Activated B cell treated with CpG ODN at 0.5 μM for 24 hours (primary cell): ENCODE measurements around the gene PKHD1. TPM values are rescaled to one million over a fixed set of nuclear protein-coding genes. Genes with fewer than 3 reads are reported as not detected.

ENCODE experiments used
- ATAC-seq: fragments of 200-7000 bp; cut with Tn5 transposase; one replicate; pipeline ENCODE4 v1.10.0; 2021; ENCODE audit warnings: low read depth, mild to moderate bottlenecking, moderate library complexity
- CTCF ChIA-PET: fragments of 350-600 bp; sonication (Branson Sonifier 250); formaldehyde crosslinking; loops from one replicate; lab custom pipeline; 2021; ENCODE audit warnings: antibody characterized with exemption; lab: Charles Lee
- POLR2A ChIA-PET: fragments of 350-600 bp; sonication (Branson Sonifier 250); formaldehyde crosslinking; loops from one replicate; lab custom pipeline; 2021; ENCODE audit warnings: antibody characterized with exemption; lab: Charles Lee
- DNase-seq: peaks from one replicate; pipeline ENCODE4 v3.0.0; 2022
- H3K27ac Mint-ChIP-seq: one replicate; pipeline ENCODE4 v1.8.0; 2020; ENCODE audit warnings: mixed read lengths
- H3K27me3 Mint-ChIP-seq: one replicate; pipeline ENCODE4 v1.8.0; 2021; ENCODE audit warnings: mixed read lengths
- H3K36me3 Mint-ChIP-seq: one replicate; pipeline ENCODE4 v1.8.0; 2021; ENCODE audit warnings: low read depth, mixed read lengths
- H3K4me1 Mint-ChIP-seq: one replicate; pipeline ENCODE4 v1.8.0; 2021; ENCODE audit warnings: mixed read lengths
- H3K4me3 Mint-ChIP-seq: one replicate; pipeline ENCODE4 v1.8.0; 2020; ENCODE audit warnings: mild to moderate bottlenecking, mixed read lengths
- H3K9me3 Mint-ChIP-seq: one replicate; pipeline ENCODE4 v1.8.0; 2020; ENCODE audit warnings: mixed read lengths
- CTCF ChIP-seq: fragments of 200-600 bp; IDR thresholded peaks from one replicate; pipeline ENCODE4 v1.8.0; 2022; ENCODE audit warnings: antibody characterized with exemption, mild to moderate bottlenecking
- intact Hi-C: fragments of 100-400 bp; cut with micrococcal nuclease; formaldehyde crosslinking; loops from one replicate; pipeline ENCODE4 v1.15.1; 2024
- total RNA-seq: library from RNA; stranded (reverse); gene quantifications from 2 replicates; pipeline ENCODE4 v1.2.3, GENCODE V29; 2022

Gene PKHD1
- total RNA-seq, 1 donor from 2014 or later = not detected

GRCh38 chr6:51702851-51703250 lies 384.6 kb downstream of the PKHD1 start:
- Mint-ChIP-seq H3K27ac (no peak overlapping the region), H3K4me3 (no peak overlapping the region), H3K9me3 (peaks cover 4% of the 10 kb centered on the region), H3K36me3 (no peaks in the 10 kb centered on the region), H3K4me1 (no peaks in the 10 kb centered on the region), H3K27me3 (no peaks in the 10 kb centered on the region)
- DNase-seq = no peak
- TF ChIP-seq CTCF = no peak
- intact Hi-C loops = no loop called here
- no peak for ATAC-seq
- POLR2A ChIA-PET = no interaction called here
- CTCF ChIA-PET = no interaction called here

GRCh38 chr6:51684603-51685002 lies 402.8 kb downstream of the PKHD1 start:
- no peaks in the 10 kb centered on the region for H3K4me1 Mint-ChIP-seq
- H3K4me3 Mint-ChIP-seq = no peak overlapping the region
- ChIA-PET POLR2A (no interaction called here), CTCF (no interaction called here)
- no peaks in the 10 kb centered on the region for H3K9me3 Mint-ChIP-seq
- no peaks in the 10 kb centered on the region for H3K27me3 Mint-ChIP-seq
- H3K27ac Mint-ChIP-seq = no peak overlapping the region
- DNase-seq = no peak
- intact Hi-C loops = no loop called here
- no peak for ATAC-seq
- no peak for TF ChIP-seq CTCF
- no peaks in the 10 kb centered on the region for H3K36me3 Mint-ChIP-seq

- intact Hi-C loops = no loop called here
- Mint-ChIP-seq H3K36me3 (no peaks in the 10 kb centered on the region), H3K9me3 (no peaks in the 10 kb centered on the region), H3K27ac (no peak overlapping the region), H3K27me3 (no peaks in the 10 kb centered on the region), H3K4me3 (no peak overlapping the region), H3K4me1 (no peaks in the 10 kb centered on the region)
- no peak for DNase-seq
- no peak for TF ChIP-seq CTCF
- ChIA-PET CTCF (no interaction called here), POLR2A (no interaction called here)
- no peak for ATAC-seq
Observed at GRCh38 chr6:51684038-51684437, 403.4 kb downstream of the PKHD1 start.

GRCh38 chr6:51678905-51679620 lies 408.4 kb downstream of the PKHD1 start:
- DNase-seq (no peak), ATAC-seq (no peak)
- Mint-ChIP-seq H3K27me3 (no peaks in the 10 kb centered on the region), H3K36me3 (no peaks in the 10 kb centered on the region), H3K4me1 (no peaks in the 10 kb centered on the region), H3K9me3 (no peaks in the 10 kb centered on the region), H3K27ac (no peak overlapping the region), H3K4me3 (no peak overlapping the region)
- ChIA-PET POLR2A (no interaction called here), CTCF (no interaction called here)
- TF ChIP-seq CTCF = no peak
- intact Hi-C loops = no loop called here

GRCh38 chr6:51678274-51678673 lies 409.1 kb downstream of the PKHD1 start:
- Mint-ChIP-seq H3K36me3 (no peaks in the 10 kb centered on the region), H3K4me1 (no peaks in the 10 kb centered on the region), H3K4me3 (no peak overlapping the region), H3K9me3 (no peaks in the 10 kb centered on the region), H3K27me3 (peaks cover 5% of the 10 kb centered on the region), H3K27ac (no peak overlapping the region)
- ChIA-PET POLR2A (no interaction called here), CTCF (no interaction called here)
- intact Hi-C loops = no loop called here
- no peak for DNase-seq
- ATAC-seq = no peak
- no peak for TF ChIP-seq CTCF
